ENCODE results near the gene KCNN4.
"Not testable (repeated sequence)": the region's sequence is repeated elsewhere in the genome, so short reads cannot be mapped to it uniquely, and the experiment has no call there.

Gene KCNN4

GRCh38 chr19:43774103-43774939, 6.5 kb downstream of the KCNN4 start:
- DNase-seq = peak; percentile 85

- DNase-seq = no peak
These were observed 7.1 kb downstream of the KCNN4 start for GRCh38 chr19:43773725-43774102.

- no peak for DNase-seq
These were observed 11.5 kb downstream of the KCNN4 start for GRCh38 chr19:43769256-43769655.

GRCh38 chr19:43768273-43769050, 12.3 kb downstream of the KCNN4 start:
- no peak for DNase-seq

- no peak for DNase-seq
These were observed 13.0 kb downstream of the KCNN4 start for GRCh38 chr19:43767818-43768217.

- DNase-seq = no peak
These were observed 13.5 kb downstream of the KCNN4 start for GRCh38 chr19:43767316-43767715.

GRCh38 chr19:43766755-43767043, 14.1 kb downstream of the KCNN4 start:
- no peak for DNase-seq

- no peak for DNase-seq
These were observed 15.5 kb downstream of the KCNN4 start for GRCh38 chr19:43765109-43765876.

- not testable (repeated sequence) for DNase-seq
These were observed 16.1 kb downstream of the KCNN4 start for GRCh38 chr19:43764684-43765083.

- DNase-seq = no peak
These were observed 17.3 kb downstream of the KCNN4 start for GRCh38 chr19:43763473-43763939.

- no peak for DNase-seq
These were observed 18.0 kb downstream of the KCNN4 start for GRCh38 chr19:43762814-43763213.

- no peak for DNase-seq
These were observed 19.8 kb downstream of the KCNN4 start for GRCh38 chr19:43760941-43761340.

- no peak for DNase-seq
These were observed 21.3 kb downstream of the KCNN4 start for GRCh38 chr19:43759515-43759914.

- DNase-seq = peak; percentile 92
These were observed 25.4 kb downstream of the KCNN4 start for GRCh38 chr19:43755256-43755801.

GRCh38 chr19:43754503-43755255, 26.1 kb downstream of the KCNN4 start, which contains the start of gene SMG9:
Gene SMG9 (minus strand): TSS chr19:43754962. CDS start chr19:43750741, 4,221 bp downstream.
- peak; percentile 99 for DNase-seq

GRCh38 chr19:43754253-43754502, 26.6 kb downstream of the KCNN4 start:
- DNase-seq = no peak

GRCh38 chr19:43752287-43752875, 28.4 kb downstream of the KCNN4 start:
- DNase-seq = no peak

- DNase-seq = no peak
These were observed 29.1 kb downstream of the KCNN4 start for GRCh38 chr19:43751466-43752220.

- no peak for DNase-seq
These were observed 30.9 kb downstream of the KCNN4 start for GRCh38 chr19:43749898-43750297.

- no peak for DNase-seq
These were observed 31.6 kb downstream of the KCNN4 start for GRCh38 chr19:43749152-43749551.

- no peak for DNase-seq
These were observed 32.1 kb downstream of the KCNN4 start for GRCh38 chr19:43748685-43749084.
